AG04450 (cell line): ENCODE data around the gene OTOGL. TPM values are rescaled to one million over a fixed set of nuclear protein-coding genes. Genes with fewer than 3 reads are reported as not detected.

ENCODE experiments used
- CTCF ChIA-PET: fragments of 300-600, 350-600 bp; formaldehyde crosslinking; extraction: SDS; loops from one replicate; lab custom pipeline; 2022; ENCODE audit warnings: antibody characterized with exemption, inconsistent platforms; lab: Charles Lee
- POLR2A ChIA-PET: fragments of 350-600 bp; formaldehyde crosslinking; extraction: SDS; loops from one replicate; lab custom pipeline; 2021; ENCODE audit warnings: antibody characterized with exemption, inconsistent platforms; lab: Yijun Ruan, JAX
- DNase-seq: peaks from one replicate; pipeline ENCODE4 v3.0.0-alpha.2; 2011; ENCODE audit warnings: low read depth, low spot score
- H3K27ac ChIP-seq: one replicate; pipeline ENCODE4 v1.5.1; 2012; ENCODE audit warnings: low read depth, low read length, control low read depth
- H3K27me3 ChIP-seq: one replicate; pipeline ENCODE4 v1.6.0; 2012; ENCODE audit warnings: low read length; ENCODE audit not compliant: control insufficient read depth, insufficient read depth
- H3K4me3 ChIP-seq: 2 replicates; pipeline ENCODE4 v1.5.1; 2011; ENCODE audit warnings: mild to moderate bottlenecking, low read depth, low read length, control low read depth
- H3K9me3 ChIP-seq: 2 replicates; pipeline ENCODE4 v1.5.1; 2012; ENCODE audit warnings: low read length; ENCODE audit not compliant: control insufficient read depth, insufficient read depth
- CTCF ChIP-seq: IDR thresholded peaks from 2 replicates; pipeline ENCODE4 v1.5.1; 2011; ENCODE audit warnings: low read depth, low read length, control low read depth, inconsistent platforms
- polyA plus RNA-seq: library from polyadenylated mRNA; depleted of rRNA; stranded (reverse); fragments of >200 nt; gene quantifications from 2 replicates; pipeline ENCODE4 v1.2.3, GENCODE V29; 2011; rRNA removed
- small RNA-seq: library from RNA; depleted of rRNA; stranded (forward); fragments of <200 nt; gene quantifications from one replicate; pipeline ENCODE3, GENCODE V24; 2012; ENCODE audit warnings: low read depth; ENCODE audit not compliant: insufficient read length

The OTOGL gene
- polyA plus RNA-seq, 1 experiment = 0.07 TPM

- Histone ChIP-seq H3K27me3 (no peaks in the 10 kb centered on the region), H3K4me3 (no peak overlapping the region), H3K27ac (no peak overlapping the region), H3K9me3 (no peaks in the 10 kb centered on the region)
- CTCF ChIA-PET = no interaction called here
- TF ChIP-seq CTCF = no peak
- DNase-seq = no peak
- POLR2A ChIA-PET = no interaction called here
These were observed 320.3 kb downstream of the OTOGL start for GRCh38 chr12:80419644-80420043.

GRCh38 chr12:80420075-80420474 lies 320.7 kb downstream of the OTOGL start:
- no peak overlapping the region for H3K4me3 ChIP-seq
- ChIA-PET CTCF (no interaction called here), POLR2A (no interaction called here)
- TF ChIP-seq CTCF = no peak
- H3K27me3 ChIP-seq = no peaks in the 10 kb centered on the region
- no peaks in the 10 kb centered on the region for H3K9me3 ChIP-seq
- no peak for DNase-seq
- H3K27ac ChIP-seq = no peak overlapping the region

- no peak for TF ChIP-seq CTCF
- ChIA-PET CTCF (interaction anchor here (0.5 to 1.5 kb wide), 2 partner anchors 9 to 352 kb away, joined by 4 to 6 read pairs; no protein-coding TSS in a partner anchor), POLR2A (no interaction called here)
These were observed 323.2 kb downstream of the OTOGL start for GRCh38 chr12:80422550-80422949.

More at GRCh38 chr12:80422550-80422949, 323.2 kb downstream of the OTOGL start:
- H3K9me3 ChIP-seq = no peaks in the 10 kb centered on the region
- no peak overlapping the region for H3K4me3 ChIP-seq
- peak; percentile 43 for DNase-seq
- H3K27me3 ChIP-seq = no peaks in the 10 kb centered on the region
- no peak overlapping the region for H3K27ac ChIP-seq

Small RNAs within 50 kb of the gene (small RNA-seq; reads per million reads assigned to genes)
- gene RN7SKP261 (not detected), gene RNU7-106P (not detected)

Other genes with a start within 250 kb of the OTOGL start
- 72.1 and 107 TPM in 2 replicates for gene PPP1R12A, start 164.4 kb upstream of the OTOGL start, polyA plus RNA-seq